ENCODE measurements around the gene YJEFN3.

Gene YJEFN3

GRCh38 chr19:19534556-19535265, 6.0 kb downstream of the YJEFN3 start:
- DNase-seq (ENCODE audit: low read depth) = no peak
- no peak overlapping the region for H3K4me3 ChIP-seq (replicated peaks; ENCODE audit: low read depth, low read length)
- TF ChIP-seq CTCF (IDR thresholded peaks at IDR 0.05; ENCODE audit: low read length, missing control alignments) = no peak

DNA sequence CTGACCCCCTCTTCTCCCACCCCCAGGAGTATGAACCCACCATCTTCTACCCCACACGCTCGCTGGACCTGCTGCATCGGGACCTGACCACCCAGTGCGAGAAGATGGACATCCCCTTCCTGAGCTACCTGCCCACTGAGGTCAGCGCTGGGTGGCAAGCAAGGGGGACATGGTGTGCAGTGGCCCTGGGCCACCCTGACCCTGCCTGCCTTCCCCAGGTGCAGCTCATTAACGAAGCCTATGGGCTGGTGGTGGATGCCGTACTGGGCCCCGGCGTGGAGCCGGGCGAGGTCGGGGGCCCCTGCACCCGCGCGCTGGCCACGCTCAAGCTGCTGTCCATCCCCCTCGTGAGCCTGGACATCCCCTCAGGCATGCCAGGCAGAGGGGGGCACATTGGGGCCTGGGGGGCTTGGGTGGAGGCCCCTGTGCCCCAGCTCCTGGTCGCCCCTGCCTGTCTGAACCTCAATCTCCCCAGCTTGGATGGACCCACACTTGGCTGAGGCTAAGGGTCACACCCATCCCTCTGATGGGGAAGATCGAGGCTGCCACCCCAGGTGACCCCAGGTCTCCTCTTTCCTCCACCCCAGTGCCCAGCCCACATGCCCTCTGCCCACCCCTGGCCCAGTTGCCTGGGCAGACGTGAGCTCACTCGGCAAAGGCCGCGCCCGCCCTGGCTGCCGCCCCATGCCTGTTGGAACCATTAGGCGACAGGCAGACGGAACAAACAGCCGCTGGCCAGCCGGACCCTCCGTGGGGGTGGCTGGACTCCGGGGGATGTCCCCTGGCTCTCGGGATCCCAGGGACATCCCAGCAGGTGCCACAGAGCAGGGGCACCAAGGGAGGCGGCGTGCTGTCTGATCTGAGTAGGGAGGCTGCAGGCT, 6.8 kb downstream of the YJEFN3 start:
- no peak for TF ChIP-seq CTCF (IDR thresholded peaks at IDR 0.05; ENCODE audit: low read length, missing control alignments)
- no peak overlapping the region for H3K4me3 ChIP-seq (replicated peaks; ENCODE audit: low read depth, low read length)
- no peak for DNase-seq (ENCODE audit: low read depth)

DNA sequence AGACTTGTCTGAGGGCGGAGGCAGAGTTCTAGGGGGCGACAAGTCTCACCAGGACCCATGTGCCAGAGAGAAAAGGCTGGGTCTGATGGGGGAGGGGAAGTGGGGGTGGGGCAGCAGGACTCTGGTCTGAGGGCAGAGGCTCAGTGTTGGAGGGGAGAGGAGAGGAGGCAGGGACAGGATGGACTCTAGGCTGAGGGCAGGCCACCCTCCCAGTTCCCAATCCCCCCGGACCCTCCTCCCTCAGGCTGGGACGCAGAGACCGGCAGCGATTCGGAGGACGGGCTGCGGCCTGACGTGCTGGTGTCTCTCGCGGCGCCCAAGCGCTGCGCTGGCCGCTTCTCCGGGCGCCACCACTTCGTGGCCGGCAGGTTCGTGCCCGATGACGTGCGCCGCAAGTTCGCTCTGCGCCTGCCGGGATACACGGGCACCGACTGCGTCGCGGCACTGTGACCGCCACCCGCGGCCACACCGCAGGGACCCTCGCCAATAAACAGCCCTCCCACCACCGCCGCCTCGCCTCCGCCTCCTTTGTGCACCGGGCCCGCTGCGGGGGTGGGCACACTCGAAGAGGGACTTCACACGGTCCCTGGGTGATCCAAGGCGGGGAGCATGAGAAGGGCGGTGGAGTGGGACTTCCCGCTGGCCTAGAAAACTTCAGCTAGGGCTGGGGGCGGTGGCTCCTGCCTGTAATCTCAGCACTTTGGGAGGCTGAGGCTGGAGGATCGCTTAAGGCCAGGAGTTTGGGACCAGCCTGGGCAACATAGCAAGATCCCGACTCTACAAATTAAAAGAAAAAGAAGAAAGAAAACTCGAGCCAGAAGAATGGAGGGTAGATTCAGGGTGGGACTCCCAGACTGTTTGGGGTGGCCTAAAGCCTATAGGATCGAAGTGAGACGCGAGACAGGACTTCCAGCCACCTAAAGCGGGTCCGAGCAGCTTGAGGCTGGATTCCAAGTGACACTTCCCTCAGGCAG, 8.7 kb downstream of the YJEFN3 start:
- no peak for TF ChIP-seq CTCF (IDR thresholded peaks at IDR 0.05; ENCODE audit: low read length, missing control alignments)
- no peak for DNase-seq (ENCODE audit: low read depth)
- H3K4me3 ChIP-seq (replicated peaks; ENCODE audit: low read depth, low read length) = no peak overlapping the region

- DNase-seq (ENCODE audit: low read depth) = no peak
- TF ChIP-seq CTCF (IDR thresholded peaks at IDR 0.05; ENCODE audit: low read length, missing control alignments) = no peak
- H3K4me3 ChIP-seq (replicated peaks; ENCODE audit: low read depth, low read length) = no peak within 1 kb of the TSS
Observed at GRCh38 chr19:19538061-19538784, 9.5 kb downstream of the YJEFN3 start, which contains the start of gene CILP2. CILP2 (plus strand) TSS chr19:19538265; CDS start chr19:19538350, 85 bp downstream.

GRCh38 chr19:19538785-19539166, 10.1 kb downstream of the YJEFN3 start:
- no peak for TF ChIP-seq CTCF (IDR thresholded peaks at IDR 0.05; ENCODE audit: low read length, missing control alignments)
- DNase-seq (ENCODE audit: low read depth) = no peak
- no peak overlapping the region for H3K4me3 ChIP-seq (replicated peaks; ENCODE audit: low read depth, low read length)

GRCh38 chr19:19539698-19540063, 11.0 kb downstream of the YJEFN3 start:
- DNase-seq (ENCODE audit: low read depth) = no peak
- TF ChIP-seq CTCF (IDR thresholded peaks at IDR 0.05; ENCODE audit: low read length, missing control alignments) = no peak
- no peak overlapping the region for H3K4me3 ChIP-seq (replicated peaks; ENCODE audit: low read depth, low read length)
